ENCODE measurements around the gene NR1H4.

DNA sequence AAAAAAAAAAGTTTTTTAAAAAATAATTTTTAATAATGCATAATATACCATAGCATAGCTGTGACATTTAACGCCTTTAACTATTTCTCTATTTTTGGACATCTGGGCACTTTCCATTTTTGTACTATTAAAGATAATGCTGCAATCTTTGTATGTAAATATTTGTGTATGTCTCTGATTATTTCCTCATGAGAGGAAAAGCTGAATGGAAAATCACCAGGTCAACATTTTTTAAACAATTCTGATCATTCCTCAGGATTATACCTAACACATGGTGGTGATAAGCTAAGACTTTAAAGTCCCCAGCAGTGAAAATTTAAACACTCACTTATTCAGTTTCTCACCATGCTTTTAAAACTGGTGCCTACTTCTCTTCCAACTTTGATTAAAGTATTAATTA lies 31.3 kb upstream of the NR1H4 start:
- TF ChIP-seq, protein P1, sequence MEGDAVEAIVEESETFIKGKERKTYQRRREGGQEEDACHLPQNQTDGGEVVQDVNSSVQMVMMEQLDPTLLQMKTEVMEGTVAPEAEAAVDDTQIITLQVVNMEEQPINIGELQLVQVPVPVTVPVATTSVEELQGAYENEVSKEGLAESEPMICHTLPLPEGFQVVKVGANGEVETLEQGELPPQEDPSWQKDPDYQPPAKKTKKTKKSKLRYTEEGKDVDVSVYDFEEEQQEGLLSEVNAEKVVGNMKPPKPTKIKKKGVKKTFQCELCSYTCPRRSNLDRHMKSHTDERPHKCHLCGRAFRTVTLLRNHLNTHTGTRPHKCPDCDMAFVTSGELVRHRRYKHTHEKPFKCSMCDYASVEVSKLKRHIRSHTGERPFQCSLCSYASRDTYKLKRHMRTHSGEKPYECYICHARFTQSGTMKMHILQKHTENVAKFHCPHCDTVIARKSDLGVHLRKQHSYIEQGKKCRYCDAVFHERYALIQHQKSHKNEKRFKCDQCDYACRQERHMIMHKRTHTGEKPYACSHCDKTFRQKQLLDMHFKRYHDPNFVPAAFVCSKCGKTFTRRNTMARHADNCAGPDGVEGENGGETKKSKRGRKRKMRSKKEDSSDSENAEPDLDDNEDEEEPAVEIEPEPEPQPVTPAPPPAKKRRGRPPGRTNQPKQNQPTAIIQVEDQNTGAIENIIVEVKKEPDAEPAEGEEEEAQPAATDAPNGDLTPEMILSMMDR (IDR thresholded peaks at IDR 0.05; ENCODE audit: low read length) = no peak
- no peak for TF ChIP-seq EZH2 (optimal IDR thresholded peaks at IDR 0.05; ENCODE audit: low read depth, low read length)
